ENCODE data around the gene DNMT3B. TPM values are rescaled to one million over a fixed set of nuclear protein-coding genes. Genes with fewer than 3 reads are reported as not detected.

The DNMT3B gene
- total and polyA plus RNA-seq, 9 of the 15 experiments (the other 6 are each of a cell fraction or from before 2014, with no cell fraction given) = 9.3 to 74.8 (median 49.1) TPM

DNA sequence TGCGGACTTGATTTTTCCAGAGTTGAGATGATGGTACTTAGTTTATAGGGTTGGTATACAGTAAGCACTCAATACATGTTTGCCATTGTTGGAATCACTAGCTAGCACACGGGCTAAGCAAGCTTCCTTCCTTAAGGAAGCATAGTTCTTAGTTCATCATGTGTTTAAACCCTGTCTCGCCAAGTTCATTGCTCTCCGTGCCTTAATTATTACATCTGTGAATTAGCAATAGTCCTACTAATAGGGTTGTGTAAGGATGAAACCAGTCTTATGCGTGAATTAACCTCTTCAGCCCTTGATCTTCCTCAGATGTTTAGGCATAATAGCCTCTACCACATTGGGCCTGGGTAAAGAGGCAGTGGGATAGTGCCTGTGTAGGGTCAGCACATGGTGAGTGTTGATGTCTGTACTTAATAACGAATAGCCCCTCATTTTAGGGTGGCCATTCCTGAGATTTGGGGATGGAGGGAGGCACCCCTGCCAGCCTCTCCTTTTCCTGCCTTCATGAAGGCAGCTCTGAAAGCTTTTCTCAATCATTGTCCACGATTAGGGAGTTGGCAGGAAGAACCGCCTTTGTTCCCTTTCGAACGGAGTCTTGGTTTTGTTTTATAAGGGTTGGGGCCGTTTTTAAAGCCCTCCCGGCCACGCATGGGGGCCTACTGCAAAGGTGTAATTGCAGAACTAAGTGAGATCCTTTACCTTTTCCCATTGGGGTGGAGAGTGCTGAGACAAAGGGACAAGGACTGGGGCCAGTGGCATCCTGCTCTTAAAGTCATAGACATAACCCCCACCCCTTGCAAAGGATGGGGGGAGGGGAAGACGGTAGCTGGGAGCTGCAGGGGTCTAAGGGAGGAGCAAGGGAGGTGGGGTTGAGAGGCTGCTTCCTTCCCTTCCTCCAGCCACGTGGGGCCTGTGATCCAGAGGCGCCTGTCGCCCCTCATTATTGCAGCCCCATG is 2.1 kb downstream of the DNMT3B start (continued):
- TF ChIP-seq, protein P1, sequence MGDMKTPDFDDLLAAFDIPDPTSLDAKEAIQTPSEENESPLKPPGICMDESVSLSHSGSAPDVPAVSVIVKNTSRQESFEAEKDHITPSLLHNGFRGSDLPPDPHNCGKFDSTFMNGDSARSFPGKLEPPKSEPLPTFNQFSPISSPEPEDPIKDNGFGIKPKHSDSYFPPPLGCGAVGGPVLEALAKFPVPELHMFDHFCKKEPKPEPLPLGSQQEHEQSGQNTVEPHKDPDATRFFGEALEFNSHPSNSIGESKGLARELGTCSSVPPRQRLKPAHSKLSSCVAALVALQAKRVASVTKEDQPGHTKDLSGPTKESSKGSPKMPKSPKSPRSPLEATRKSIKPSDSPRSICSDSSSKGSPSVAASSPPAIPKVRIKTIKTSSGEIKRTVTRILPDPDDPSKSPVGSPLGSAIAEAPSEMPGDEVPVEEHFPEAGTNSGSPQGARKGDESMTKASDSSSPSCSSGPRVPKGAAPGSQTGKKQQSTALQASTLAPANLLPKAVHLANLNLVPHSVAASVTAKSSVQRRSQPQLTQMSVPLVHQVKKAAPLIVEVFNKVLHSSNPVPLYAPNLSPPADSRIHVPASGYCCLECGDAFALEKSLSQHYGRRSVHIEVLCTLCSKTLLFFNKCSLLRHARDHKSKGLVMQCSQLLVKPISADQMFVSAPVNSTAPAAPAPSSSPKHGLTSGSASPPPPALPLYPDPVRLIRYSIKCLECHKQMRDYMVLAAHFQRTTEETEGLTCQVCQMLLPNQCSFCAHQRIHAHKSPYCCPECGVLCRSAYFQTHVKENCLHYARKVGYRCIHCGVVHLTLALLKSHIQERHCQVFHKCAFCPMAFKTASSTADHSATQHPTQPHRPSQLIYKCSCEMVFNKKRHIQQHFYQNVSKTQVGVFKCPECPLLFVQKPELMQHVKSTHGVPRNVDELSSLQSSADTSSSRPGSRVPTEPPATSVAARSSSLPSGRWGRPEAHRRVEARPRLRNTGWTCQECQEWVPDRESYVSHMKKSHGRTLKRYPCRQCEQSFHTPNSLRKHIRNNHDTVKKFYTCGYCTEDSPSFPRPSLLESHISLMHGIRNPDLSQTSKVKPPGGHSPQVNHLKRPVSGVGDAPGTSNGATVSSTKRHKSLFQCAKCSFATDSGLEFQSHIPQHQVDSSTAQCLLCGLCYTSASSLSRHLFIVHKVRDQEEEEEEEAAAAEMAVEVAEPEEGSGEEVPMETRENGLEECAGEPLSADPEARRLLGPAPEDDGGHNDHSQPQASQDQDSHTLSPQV (IDR thresholded peaks at IDR 0.05) = 0 out of 2 replicates have a peak, but pooled peaks have one; percentile 17
- TF ChIP-seq, protein P2, sequence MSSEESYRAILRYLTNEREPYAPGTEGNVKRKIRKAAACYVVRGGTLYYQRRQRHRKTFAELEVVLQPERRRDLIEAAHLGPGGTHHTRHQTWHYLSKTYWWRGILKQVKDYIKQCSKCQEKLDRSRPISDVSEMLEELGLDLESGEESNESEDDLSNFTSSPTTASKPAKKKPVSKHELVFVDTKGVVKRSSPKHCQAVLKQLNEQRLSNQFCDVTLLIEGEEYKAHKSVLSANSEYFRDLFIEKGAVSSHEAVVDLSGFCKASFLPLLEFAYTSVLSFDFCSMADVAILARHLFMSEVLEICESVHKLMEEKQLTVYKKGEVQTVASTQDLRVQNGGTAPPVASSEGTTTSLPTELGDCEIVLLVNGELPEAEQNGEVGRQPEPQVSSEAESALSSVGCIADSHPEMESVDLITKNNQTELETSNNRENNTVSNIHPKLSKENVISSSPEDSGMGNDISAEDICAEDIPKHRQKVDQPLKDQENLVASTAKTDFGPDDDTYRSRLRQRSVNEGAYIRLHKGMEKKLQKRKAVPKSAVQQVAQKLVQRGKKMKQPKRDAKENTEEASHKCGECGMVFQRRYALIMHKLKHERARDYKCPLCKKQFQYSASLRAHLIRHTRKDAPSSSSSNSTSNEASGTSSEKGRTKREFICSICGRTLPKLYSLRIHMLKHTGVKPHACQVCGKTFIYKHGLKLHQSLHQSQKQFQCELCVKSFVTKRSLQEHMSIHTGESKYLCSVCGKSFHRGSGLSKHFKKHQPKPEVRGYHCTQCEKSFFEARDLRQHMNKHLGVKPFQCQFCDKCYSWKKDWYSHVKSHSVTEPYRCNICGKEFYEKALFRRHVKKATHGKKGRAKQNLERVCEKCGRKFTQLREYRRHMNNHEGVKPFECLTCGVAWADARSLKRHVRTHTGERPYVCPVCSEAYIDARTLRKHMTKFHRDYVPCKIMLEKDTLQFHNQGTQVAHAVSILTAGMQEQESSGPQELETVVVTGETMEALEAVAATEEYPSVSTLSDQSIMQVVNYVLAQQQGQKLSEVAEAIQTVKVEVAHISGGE (CRISPR knock-in tag; IDR thresholded peaks at IDR 0.05) = no peak
- peak; percentile 71; the same call in 1 of the 2 replicates for TF ChIP-seq FOXP1 (CRISPR knock-in tag; IDR thresholded peaks at IDR 0.05)
- TF ChIP-seq, protein P3, sequence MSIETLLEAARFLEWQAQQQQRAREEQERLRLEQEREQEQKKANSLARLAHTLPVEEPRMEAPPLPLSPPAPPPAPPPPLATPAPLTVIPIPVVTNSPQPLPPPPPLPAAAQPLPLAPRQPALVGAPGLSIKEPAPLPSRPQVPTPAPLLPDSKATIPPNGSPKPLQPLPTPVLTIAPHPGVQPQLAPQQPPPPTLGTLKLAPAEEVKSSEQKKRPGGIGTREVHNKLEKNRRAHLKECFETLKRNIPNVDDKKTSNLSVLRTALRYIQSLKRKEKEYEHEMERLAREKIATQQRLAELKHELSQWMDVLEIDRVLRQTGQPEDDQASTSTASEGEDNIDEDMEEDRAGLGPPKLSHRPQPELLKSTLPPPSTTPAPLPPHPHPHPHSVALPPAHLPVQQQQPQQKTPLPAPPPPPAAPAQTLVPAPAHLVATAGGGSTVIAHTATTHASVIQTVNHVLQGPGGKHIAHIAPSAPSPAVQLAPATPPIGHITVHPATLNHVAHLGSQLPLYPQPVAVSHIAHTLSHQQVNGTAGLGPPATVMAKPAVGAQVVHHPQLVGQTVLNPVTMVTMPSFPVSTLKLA (conservative IDR thresholded peaks at IDR 0.05) = peak in 1 of 2 experiments; percentile 72; a peak in 2 of 4 replicates
- TF ChIP-seq, protein P4, sequence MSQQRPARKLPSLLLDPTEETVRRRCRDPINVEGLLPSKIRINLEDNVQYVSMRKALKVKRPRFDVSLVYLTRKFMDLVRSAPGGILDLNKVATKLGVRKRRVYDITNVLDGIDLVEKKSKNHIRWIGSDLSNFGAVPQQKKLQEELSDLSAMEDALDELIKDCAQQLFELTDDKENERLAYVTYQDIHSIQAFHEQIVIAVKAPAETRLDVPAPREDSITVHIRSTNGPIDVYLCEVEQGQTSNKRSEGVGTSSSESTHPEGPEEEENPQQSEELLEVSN (IDR thresholded peaks at IDR 0.05; ENCODE audit: borderline replicate concordance in 1 of 2, extremely low read depth in 1 of 2, insufficient read depth in 1 of 2, insufficient read length in 1 of 2, low read depth in 1 of 2, low read length in 1 of 2, poor library complexity in 1 of 2, severe bottlenecking in 1 of 2) = peak in 1 of 2 experiments; percentile 44
- no peak for TF ChIP-seq CGGBP1 (CRISPR knock-in tag; IDR thresholded peaks at IDR 0.05)
- peak; percentile 49; the same call in 1 of the 2 replicates for TF ChIP-seq ZNF143 (CRISPR knock-in tag; IDR thresholded peaks at IDR 0.05)
- no peak for TF ChIP-seq RCOR1 (IDR thresholded peaks at IDR 0.05; ENCODE audit: borderline replicate concordance in 1 of 2, low read depth in 2 of 2, low read length in 2 of 2)
- TF ChIP-seq, protein P5, sequence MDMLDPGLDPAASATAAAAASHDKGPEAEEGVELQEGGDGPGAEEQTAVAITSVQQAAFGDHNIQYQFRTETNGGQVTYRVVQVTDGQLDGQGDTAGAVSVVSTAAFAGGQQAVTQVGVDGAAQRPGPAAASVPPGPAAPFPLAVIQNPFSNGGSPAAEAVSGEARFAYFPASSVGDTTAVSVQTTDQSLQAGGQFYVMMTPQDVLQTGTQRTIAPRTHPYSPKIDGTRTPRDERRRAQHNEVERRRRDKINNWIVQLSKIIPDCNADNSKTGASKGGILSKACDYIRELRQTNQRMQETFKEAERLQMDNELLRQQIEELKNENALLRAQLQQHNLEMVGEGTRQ (CRISPR knock-in tag; IDR thresholded peaks at IDR 0.05) = 0 out of 2 replicates have a peak, but pooled peaks have one; percentile 29

Measured in K562 (cell line).